CD1c-positive myeloid dendritic cell (primary cell): ENCODE measurements around the gene TSPAN18.

Experiments
- DNase-seq: peaks from one replicate; pipeline ENCODE4 v3.0.0-alpha.2; 2016; ENCODE audit errors: extremely low spot score

TSPAN18 gene

DNA sequence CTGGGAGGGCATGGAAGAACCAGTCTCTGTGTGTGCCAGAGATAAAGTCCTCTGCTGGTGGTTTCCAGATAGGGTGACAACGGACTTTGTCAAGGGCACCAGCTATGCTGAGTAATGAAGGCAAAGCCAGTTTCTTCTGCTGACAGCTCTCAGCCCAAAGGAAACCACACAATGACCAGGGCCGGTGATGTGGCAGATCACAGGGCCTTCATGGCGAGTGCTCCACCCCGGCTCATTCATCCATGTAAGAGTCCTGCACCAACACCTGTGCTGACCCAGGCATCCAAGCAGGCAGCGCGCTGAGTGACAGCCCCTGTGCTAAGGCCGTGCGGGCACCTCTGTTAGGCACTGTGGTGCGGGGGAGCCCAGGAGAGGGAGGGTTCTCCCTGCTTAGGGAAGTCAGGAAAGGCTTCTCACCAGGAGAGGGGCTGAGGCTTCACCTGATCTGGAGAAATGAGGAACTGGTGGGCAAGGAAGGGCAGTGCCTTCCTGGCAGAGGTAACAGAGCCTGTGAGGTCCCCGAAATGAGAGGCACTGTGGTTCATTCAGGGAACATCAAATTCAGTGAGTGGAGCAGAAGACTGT, 190.1 kb downstream of the TSPAN18 start:
- peak; percentile 28 for DNase-seq

DNA sequence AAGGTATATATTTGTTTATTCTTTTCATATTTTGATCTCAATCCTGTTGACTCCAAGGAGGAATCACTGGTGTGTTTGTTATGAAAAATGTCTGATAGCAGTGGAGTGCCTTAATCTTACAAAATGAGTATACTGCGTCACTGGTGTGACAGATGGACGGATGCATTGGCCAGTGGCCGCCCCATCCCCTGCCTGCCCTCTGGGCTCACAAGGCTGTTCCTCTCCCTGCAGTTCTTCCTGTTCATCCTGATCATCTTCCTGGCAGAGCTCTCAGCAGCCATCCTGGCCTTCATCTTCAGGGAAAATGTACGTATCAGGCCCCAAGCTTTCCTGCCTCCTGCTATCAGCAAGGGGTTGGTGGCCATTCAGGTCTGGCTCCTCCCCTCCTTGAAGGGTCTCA, 191.0 kb downstream of the TSPAN18 start:
- DNase-seq, result no peak

DNA sequence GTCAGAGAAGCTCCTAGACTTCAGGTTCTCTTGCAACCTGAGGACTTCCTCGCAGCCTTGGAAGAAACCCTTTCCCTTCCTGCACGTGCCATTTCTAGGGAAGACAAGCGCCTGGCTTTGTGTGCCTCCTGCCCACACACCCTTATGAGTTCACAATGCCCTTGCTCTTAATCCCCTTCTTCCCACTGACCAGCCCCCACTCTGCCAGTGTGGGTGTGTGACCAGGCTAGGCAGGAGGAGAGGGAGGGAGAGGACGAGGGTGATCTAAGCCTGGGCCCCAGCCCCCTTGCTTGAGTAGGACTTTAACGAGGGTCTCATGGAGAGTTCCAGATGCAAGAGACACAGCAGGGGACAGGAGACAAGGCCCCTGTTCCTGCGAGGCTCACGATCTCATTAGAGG, 193.7 kb downstream of the TSPAN18 start:
- DNase-seq, result no peak

DNA sequence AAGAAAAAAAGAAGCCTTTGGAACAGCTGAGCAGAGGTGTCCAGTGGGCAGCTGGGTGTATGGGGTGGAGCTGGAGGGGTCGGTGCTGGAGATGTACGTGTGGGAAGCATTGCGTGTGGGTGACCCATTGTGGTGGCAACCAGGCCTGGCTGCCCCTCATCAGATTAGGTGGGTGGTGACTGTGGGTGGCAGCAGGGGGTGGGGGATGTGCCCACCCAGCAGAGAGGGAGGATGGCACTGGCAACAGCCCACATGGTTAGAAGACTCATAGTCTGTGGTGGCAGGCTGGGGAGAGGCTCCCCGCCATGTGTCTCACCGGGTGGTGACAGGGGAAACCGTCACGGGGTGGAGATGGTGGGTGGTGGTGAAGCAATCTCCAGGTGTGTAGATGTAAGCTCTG, 196.4 kb downstream of the TSPAN18 start:
- no peak for DNase-seq

DNA sequence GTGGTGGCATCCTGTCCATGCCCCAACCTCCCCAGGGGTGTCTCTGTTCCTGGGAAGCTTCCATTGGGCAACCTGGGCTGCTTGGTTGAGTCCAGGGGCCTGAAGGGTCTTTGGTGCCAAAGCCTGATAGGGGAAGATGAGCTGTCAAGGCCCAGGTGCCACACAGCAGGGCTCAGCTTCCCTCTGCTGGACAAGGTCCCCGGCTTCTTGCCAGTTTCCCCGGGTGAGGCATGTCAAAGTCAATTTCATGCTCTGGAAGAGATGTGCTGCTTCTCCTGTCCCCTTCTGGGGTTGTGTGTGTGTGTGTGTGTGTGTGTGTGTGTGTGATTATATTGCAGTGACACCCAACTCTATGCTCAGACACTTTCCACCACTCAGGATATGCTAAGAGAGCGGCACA, 197.0 kb downstream of the TSPAN18 start:
- DNase-seq, result no peak

DNA sequence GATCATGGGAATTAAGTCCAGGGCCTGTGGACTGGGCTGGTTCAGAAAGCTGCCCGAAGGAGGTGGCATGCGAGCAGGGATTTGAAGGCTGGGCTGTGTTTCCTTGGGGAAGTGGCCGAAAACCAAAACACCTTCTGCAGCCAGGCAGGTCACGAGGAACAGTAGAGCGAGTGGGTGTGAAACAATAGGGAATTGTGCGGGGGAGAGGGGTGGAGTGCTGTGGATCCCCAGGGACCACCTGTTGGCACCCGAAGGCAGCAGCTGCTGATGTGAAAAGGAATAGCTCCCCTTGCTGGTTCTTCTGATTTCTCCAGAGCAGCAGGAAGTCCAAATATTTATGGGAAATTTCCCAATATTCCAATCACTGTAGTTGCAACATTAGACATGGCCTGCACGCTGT, 199.3 kb downstream of the TSPAN18 start:
- no peak for DNase-seq

DNA sequence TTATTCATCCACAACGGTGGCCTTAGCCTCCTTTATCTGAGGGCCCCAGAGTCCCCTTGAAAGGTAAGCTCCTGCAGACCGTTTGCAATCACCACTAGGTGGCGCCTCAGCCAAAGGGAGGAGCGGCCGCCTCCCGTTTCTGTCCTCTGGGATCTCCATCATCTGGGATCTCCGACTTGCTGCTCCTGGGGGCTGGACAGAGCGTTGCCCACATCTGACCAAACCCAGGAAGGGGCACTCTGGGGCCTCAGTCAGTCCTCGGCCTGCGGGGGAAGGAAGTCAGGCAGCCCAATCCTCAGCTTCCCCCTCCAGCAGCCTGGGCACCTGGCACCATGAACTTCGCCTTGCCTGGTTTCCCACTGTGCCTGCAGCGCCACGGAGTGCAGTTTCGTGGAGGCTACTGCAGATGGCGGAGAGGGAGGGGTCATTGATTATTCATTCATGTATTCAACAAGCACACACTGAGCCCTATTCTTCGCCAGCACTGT, 200.5 kb downstream of the TSPAN18 start:
- DNase-seq, result peak; percentile 75

DNA sequence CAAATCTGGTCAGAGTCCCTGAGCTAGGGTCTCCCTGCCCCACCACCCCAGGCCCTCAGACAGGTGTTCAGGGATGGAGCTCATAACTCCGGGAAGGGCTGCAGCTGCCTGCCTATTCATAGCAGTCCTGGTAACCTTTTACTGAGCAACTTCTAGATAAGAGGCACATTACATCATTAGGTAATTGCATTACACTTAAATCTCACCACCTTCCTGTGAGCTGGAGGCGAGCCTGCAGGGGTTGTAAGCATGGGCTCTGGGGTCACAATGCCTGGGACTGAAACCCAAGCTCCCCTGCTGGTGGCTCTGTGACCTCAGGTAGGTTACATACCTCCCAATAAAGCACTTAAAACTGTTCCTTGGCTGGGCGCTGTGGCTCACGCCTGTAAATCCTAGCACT, 201.4 kb downstream of the TSPAN18 start:
- no peak for DNase-seq

DNA sequence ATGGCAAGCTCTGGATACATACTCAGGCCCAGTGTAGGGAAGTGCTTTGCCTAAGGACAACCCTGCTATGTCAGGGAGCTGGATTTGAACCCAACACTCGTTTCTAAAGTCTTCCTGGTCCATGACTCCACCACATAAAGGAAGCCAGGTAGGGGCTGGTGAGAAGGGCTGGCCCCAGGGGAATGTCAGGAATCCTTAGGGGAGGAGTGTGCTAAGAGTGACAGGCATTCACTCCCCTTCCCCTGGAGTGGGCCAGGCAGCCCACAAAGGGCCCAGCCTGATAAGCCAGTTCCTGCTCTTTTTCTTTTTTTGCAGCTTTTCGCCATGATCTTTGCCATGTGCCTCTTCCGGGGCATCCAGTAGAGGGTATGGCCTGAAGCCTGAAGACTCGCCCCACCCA, 202.1 kb downstream of the TSPAN18 start:
- DNase-seq, result no peak

DNA sequence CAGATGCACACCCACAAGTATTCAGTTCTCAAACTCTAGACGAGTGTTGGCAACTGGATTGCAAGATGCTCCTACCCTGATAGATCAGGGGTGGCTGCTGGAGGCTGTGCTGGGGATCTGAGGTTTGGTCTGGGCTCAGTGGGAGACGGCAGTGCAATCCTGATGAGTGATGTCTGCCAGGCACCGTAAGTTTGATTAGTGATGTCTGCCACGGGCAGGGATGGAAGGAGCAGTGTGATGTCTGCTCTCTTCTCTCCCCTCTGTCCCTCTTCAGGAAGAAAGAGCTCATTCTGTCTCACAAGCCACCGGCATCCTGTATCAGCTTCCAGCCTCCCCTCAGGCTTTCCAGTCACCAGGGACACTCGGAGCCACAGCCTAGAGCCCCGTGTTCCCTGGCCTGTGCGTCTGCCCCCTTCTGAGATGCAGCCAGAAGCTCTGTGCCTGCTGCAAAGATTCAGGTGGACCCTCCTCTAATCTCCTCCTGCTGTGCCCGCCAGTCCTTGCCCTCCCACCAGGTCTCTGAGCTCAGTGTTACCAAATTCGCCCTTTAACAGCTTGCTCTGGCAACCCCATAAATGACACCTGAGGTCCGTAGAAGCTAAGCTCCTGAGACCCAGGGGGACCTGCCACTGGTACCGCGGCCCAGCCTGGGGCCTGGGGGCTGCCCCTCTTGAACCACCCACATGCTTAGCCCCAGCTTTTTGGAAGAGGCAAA, 204.0 kb downstream of the TSPAN18 start:
- no peak for DNase-seq

DNA sequence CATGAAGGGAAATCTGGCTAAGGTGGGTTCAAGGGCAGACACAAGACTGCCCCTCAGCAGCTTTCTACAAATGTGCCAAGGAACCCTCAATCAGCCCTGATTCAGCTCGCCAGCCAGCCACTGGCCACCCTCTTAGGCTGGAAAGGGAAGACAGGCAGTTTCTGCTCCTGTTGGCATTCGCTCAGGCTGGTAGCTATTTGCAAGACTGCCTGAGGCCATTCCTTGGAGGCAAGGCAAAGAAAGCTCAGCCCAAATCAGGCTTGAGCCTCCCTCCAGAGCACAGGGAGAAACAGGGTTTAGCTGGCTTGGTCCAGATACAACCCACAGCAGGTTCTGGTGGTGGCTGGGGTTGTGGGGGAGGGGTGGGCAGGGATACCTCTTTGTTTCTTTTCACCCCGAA, 204.7 kb downstream of the TSPAN18 start:
- DNase-seq, result no peak

DNA sequence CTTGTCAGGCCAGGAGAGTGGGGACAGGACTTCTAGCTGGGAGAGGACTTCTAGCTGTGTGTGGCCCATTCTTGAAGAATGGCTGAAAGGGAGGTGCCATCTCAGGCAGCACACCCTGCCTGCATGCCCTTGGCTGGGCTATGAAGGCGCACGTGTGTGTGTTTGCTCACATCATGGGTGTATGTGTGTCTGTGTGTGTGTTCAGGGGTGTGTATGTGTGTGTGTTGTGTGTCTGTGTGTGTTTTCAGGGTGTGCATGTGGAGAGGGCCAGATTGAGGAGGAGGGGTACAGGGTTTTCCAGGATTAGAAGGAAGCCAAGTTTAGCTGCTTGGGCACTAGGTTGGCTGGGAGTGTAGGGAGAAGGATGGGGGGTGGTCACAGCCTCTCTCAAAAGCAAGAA, 207.3 kb downstream of the TSPAN18 start:
- DNase-seq, result no peak

DNA sequence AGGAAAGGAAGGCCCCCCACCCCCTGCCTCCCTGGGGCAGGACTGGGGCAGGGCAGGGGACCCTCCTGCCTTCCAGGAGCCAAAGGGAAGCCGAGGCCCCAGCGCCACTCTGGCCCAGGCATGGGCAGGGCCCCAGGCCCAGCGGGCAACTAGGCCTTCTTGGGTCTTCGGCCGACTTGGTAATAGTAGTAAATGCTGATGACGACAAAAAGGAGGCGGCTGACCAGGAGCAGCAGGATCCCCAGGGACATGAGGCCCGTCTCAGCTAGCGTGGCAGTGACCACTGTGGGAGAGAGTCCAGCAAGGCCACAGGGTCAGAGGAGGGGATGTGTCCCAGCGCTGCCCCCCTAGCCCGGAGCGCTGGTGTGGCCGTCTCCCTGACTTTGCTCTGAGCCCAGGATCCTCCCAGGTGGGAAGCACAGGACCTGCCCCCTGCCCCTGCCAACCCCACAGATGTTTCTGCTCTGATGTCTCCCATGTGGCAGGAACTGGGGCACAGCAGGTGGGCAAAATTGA, 208.0 kb downstream of the TSPAN18 start:
- no peak for DNase-seq

DNA sequence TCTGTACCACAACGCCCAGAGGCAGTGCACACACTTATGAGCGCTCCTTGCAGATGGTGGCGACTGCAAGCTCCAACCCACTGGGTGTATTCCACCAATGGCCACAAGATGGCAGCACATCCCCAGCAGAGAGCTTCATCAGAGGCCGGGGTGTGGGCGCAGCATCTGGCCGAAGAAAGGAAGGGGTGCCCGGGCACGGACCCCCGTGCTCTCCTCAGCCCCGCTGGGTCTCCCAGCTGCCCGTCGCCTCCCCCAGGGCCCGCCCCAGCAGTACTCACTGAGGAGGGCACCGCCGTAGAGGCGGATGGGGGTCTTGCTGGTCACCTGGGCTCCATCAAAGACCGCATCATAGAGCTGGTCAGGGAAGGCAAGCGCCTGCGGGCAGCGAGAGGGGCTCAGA, 209.8 kb downstream of the TSPAN18 start:
- peak; percentile 73 for DNase-seq

DNA sequence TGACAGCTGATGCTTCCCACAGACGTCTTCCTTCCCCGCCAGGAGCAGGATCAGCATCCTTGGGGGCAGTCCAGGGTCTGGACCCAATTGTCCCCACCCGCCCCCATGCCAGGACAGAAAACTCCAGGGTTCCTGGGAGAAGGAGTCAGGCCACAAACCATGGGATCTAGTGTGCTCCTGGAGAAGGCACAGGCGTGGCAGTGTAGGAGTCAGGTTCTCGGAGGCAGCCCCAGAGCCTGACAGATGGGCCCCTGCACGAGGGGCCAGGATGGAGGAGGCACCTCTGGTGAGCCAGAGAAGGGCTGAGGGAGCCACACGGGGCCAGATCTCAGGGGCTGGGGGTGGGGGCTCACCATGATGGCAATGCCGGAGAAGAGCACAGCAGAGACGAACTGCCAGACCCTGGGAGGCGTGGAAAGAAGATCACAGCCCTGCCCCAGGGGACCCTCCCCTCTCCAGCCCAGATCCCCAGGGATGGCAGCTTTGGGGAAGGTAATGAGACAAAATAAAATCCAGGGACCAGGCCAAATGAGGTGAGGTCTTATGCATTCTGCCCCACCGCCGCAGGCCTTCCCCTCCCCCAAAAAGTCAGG, 210.3 kb downstream of the TSPAN18 start:
- DNase-seq, result no peak

DNA sequence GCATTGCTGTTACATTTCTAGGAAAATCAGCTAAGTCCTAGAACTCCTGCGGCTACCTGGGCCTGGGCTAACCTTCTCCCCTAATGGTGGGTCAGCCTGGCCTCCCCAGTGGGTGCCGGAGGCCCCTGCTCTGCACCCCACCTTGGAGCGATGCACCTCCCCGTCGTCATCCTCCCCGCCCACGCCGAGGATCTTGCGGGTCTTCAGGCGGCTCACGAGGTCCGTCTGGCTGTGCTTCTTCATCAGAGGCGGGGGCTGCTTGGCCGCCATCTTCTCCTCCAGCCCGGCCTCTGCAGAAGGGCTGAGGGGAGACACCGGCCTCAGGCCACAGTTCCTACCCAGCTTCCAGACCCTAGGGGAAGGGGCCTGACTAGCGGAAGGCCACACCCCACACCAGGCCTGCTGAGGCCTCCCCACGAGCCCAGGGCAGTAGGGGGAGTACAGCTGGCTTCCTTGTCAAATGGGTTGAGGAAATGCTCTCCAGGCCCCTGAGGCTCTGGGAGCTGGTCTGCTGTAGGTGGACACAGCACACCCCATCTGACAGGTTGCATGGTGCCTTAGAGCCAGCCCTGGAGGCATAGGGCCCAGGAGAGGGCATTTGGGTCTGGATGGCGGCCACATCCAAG, 211.4 kb downstream of the TSPAN18 start:
- DNase-seq, result no peak

DNA sequence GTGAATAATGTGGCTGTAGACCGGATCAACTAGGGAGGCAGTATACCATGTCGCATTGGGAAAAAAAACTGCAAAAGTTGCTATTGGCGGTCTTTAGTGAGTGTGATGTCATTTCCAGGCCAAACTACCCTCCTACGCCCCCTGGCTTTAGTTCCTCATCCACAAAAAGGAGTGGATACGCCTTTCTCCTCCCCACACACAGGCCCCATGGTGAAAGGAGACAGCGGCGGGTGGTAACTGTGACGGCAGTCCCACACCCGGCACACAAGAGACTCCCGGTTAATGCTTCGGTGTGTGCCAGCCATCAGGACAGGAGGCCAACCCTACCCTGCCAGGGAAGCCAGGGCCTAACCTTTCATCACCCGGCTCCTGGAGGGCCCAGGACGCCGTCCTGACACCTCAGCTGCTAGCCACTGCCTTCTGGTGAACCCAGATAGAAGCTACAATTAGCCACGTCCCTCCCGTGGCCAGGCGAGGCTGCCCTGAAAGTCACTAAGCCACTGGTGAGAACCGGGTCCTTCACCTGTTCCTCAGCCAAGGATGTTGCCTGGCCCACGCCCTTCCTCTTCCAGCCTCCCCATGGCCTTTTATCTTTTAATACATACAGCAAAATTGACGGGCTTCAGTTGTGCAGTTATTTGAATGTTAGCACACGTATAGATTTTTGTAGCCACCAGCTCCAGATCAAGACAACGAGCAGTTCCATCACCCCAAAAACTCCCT, 213.1 kb downstream of the TSPAN18 start:
- peak; percentile 90 for DNase-seq

DNA sequence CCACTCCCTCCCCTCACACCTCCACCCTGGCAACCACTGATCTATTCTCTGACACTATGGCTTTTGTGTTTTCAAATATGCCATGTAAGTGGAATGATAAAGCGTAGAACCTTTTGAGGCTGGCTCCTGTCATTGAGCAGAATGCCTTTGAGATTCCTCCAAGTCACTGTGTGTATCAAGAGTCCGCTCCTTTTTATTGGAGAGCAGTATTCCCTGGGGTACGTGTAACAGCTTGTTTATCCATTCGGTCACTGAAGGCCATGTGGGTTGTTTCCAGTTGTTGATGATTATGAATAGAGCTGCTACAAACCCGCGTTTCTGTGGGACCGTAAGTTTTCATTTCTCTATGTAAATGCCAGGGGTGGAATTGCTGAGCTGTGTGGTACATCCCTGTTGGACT, 213.6 kb downstream of the TSPAN18 start:
- no peak for DNase-seq

DNA sequence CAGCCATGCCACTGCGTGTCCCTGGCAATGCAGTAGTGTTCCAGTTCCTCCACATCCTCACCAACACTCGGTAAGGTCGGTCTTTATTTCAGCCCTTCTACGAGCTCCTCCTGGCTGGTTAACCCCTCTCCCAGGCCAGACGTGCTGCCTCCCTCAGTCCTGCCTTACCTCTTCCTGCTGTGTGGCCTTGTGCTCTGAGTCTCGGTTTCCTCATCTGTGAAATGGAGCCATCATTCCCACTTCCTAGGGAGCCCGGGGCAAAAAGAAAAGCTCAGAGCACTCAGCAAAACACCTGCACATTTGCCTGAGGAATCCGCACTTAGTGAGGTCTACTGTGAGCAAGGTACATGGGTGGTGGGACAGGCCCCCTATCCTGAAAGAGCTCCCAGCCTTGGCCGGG, 214.1 kb downstream of the TSPAN18 start:
- no peak for DNase-seq

DNA sequence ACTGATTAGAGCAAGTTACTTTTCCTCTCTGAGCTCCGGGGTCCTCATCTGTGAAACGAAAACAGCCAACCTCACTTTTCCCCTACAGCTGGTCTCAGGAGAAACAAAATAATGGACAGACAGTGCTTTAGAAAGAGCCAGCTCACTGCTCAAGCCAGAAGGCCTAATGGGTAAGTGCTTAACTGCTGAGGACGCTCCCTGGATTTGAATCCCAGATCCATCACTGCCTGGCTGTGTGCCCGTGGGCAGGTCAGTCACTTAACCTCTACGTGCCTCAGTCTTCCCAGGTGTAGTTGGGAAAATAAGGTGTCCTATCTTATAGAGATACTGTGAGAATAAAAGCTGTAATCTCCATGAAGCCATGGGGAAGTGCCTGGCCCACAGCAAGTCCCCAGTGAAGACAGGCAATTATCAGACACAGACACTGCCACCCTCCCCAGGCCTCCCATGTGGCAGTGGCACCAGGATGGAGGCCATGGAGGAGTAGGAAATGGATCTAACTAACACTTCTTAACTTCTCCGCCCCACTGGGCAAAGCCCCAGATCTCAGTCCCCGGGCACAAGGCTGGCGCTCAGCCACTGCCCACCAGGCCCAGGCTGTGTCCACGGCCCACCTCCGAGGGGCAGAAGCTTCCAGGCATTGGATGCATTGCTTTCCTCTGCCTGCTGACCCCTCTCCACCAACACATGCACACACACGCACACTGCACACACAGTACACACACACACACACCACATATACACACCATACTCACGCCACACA, 214.7 kb downstream of the TSPAN18 start:
- DNase-seq, result no peak
